Left lung (tissue), 10 donors: ENCODE measurements around the gene FKBP5. TPM values are rescaled to one million over a fixed set of nuclear protein-coding genes. Genes with fewer than 3 reads are reported as not detected.
A peak's percentile ranks its signal among the peaks of the same experiment; 100 is the strongest.

Experiments used
- ATAC-seq: fragments of 200-7000 bp; cut with Tn5 transposase; one replicate; pipeline ENCODE4 v1.9.1; 2020; ENCODE audit warnings: moderate library complexity
- DNase-seq, 4 donors: peaks; one replicate each; pipeline ENCODE4 v3.0.0-alpha.2; 2013 to 2020
- H3K27ac ChIP-seq, 2 donors: fragments of 200-600 bp; sonication (generic) in 1 of 2; one replicate each; pipeline versions ENCODE4 v1.5.0 to v1.8.0; 2020 to 2021
- H3K27me3 ChIP-seq, 2 donors: fragments of 200-600 bp; sonication (generic) in 1 of 2; one replicate each; pipeline versions ENCODE4 v1.5.0 to v1.8.0; 2020 to 2021
- H3K36me3 ChIP-seq, 2 donors: fragments of 200-600 bp; sonication (generic) in 1 of 2; one replicate each; pipeline versions ENCODE4 v1.5.0 to v1.8.0; 2020 to 2021
- H3K4me1 ChIP-seq, 2 donors: fragments of 200-600 bp; one replicate each; pipeline ENCODE4 v1.8.0; 2021
- H3K4me3 ChIP-seq, 2 donors: fragments of 200-600 bp; sonication (generic) in 1 of 2; one replicate each; pipeline versions ENCODE4 v1.5.0 to v1.8.0; 2020 to 2021; ENCODE audit warnings: mild to moderate bottlenecking in 1 of 2
- H3K9me3 ChIP-seq, 2 donors: fragments of 200-600 bp; sonication (generic) in 1 of 2; one replicate each; pipeline versions ENCODE4 v1.5.0 to v1.8.0; 2020 to 2021
- intact Hi-C, 2 donors: fragments of 100-400 bp; cut with DNase I; formaldehyde crosslinking; loops; one replicate each; pipeline versions ENCODE4 v1.11.2 to v1.14.2; 2022
- polyA plus RNA-seq, 6 donors: library from polyadenylated mRNA; unstranded; fragments of 120-200 nt; gene quantifications; one replicate each; pipeline ENCODE4 v1.2.1, GENCODE V29; 2013; ENCODE audit not compliant: insufficient read length in 6 of 6
- total RNA-seq, 2 donors: library from RNA; stranded (reverse); fragmentation: NEBNext Ultra II Directional; extraction: Animal tissue kit (Norgen Biotek cat#: 25700); gene quantifications; one replicate each; pipeline ENCODE4 v1.2.1, GENCODE V29; 2021
- TF ChIP-seq, protein P1 (sequence below), 2 donors: fragments of 200-600 bp; sonication (generic) in 1 of 2; IDR thresholded peaks; one replicate each; pipeline versions ENCODE4 v1.5.0 to v1.8.0; 2021; ENCODE audit warnings: antibody characterized with exemption in 2 of 2
- donor health status: DM: no; HTN: yes; CAD: no.
- donor health status: DM: no; HTN: no; CAD: no.

The FKBP5 gene
- total and polyA plus RNA-seq, 8 donors, result 15.6 to 139 (median 18.8) TPM

- H3K4me3 ChIP-seq, result no peak overlapping the region
- TF ChIP-seq, protein P1, sequence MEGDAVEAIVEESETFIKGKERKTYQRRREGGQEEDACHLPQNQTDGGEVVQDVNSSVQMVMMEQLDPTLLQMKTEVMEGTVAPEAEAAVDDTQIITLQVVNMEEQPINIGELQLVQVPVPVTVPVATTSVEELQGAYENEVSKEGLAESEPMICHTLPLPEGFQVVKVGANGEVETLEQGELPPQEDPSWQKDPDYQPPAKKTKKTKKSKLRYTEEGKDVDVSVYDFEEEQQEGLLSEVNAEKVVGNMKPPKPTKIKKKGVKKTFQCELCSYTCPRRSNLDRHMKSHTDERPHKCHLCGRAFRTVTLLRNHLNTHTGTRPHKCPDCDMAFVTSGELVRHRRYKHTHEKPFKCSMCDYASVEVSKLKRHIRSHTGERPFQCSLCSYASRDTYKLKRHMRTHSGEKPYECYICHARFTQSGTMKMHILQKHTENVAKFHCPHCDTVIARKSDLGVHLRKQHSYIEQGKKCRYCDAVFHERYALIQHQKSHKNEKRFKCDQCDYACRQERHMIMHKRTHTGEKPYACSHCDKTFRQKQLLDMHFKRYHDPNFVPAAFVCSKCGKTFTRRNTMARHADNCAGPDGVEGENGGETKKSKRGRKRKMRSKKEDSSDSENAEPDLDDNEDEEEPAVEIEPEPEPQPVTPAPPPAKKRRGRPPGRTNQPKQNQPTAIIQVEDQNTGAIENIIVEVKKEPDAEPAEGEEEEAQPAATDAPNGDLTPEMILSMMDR (IDR thresholded peaks at IDR 0.05), result no peak
- no peak overlapping the region for H3K27ac ChIP-seq
- H3K27me3 ChIP-seq, result no peaks in the 10 kb centered on the region
- H3K4me1 ChIP-seq, result peaks cover 0 to 14% of the 10 kb centered on the region in 2 donors
- intact Hi-C loops, result no loop called here
- no peaks in the 10 kb centered on the region for H3K36me3 ChIP-seq
- DNase-seq (no peak), ATAC-seq (peak; percentile 74)
- no peaks in the 10 kb centered on the region for H3K9me3 ChIP-seq
Measured at GRCh38 chr6:35710241-35710847, 21.6 kb upstream of the FKBP5 start.

DNA sequence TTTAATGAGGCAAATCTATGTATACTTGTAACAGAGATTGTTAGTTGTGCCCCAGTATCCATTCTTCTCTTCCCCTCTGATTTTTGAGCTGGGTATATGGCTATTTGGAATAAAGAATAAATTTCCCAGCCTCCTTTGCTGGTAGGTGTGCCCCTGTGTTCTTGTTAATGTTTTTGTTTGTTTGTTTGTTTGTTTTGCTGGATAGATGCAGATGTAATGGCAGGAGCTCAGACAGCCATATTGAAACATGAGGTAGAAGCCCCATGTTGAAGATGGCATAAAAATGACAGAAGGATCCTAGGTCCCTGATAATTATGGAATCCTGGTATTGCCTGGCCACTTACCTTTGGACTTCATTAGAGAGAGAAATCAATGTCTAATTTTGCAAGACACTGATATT lies 19.9 kb upstream of the FKBP5 start:
- no peak for ATAC-seq

DNA sequence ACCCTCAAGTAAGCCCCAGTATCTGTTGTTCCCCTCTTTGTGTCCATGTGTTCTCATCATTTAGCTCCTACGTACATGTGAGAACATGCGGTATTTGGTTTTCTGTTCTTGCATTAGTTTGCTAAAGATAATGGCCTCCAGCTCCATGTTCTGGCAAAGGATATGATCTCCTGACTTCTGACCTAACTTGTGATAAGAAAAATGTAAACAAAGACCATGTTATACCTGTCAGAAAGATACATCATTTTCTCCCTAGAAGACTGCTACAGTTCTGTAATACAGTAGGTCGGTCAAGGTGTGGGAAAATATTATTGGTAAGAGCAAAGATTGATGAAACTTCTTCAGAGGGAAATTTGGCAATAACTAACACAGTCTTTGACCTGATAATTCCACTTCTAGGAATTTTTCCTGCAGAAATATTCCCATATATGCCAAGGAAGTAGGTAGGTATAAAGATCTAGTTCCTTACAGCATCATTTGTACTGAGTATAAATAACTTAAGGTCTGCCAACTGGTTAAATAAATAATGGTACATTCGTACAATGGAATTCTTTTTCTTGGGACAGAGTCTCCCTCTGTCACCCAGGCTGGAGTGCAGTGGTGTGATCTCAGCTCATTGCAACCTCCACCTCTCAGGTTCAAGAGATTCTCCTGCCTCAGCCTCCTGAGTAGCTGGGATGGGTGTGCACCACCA lies 19.1 kb upstream of the FKBP5 start:
- TF ChIP-seq, protein P1 (IDR thresholded peaks at IDR 0.05), result no peak
- DNase-seq (no peak), ATAC-seq (no peak)
- Histone ChIP-seq H3K27ac (no peak overlapping the region), H3K4me3 (no peak overlapping the region), H3K9me3 (peaks cover 0 to 5% of the 10 kb centered on the region in 2 donors), H3K36me3 (no peaks in the 10 kb centered on the region), H3K27me3 (no peaks in the 10 kb centered on the region), H3K4me1 (peaks cover 0 to 14% of the 10 kb centered on the region in 2 donors)
- intact Hi-C loops, result no loop called here

More for the DNA sequence above, 19.9 kb upstream of the FKBP5 start:
- intact Hi-C loops, result no loop called here
- Histone ChIP-seq H3K36me3 (no peaks in the 10 kb centered on the region), H3K27me3 (no peaks in the 10 kb centered on the region), H3K27ac (no peak overlapping the region), H3K4me3 (no peak overlapping the region), H3K9me3 (peaks cover 0 to under 1% of the 10 kb centered on the region in 2 donors), H3K4me1 (peaks cover 0 to 14% of the 10 kb centered on the region in 2 donors)
- DNase-seq, result no peak
- TF ChIP-seq, protein P1 (IDR thresholded peaks at IDR 0.05), result no peak

- H3K9me3 ChIP-seq, result peaks cover 0 to 5% of the 10 kb centered on the region in 2 donors
- no peak overlapping the region for H3K4me3 ChIP-seq
- DNase-seq, result no peak
- ATAC-seq, result no peak
- no peak overlapping the region for H3K27ac ChIP-seq
- H3K36me3 ChIP-seq, result no peaks in the 10 kb centered on the region
- TF ChIP-seq, protein P1 (IDR thresholded peaks at IDR 0.05), result no peak
- H3K27me3 ChIP-seq, result no peaks in the 10 kb centered on the region
- intact Hi-C loops, result no loop called here
- peaks cover 0 to 14% of the 10 kb centered on the region in 2 donors for H3K4me1 ChIP-seq
Measured at GRCh38 chr6:35706468-35706867, 17.8 kb upstream of the FKBP5 start.

- DNase-seq (no peak), ATAC-seq (no peak)
- Histone ChIP-seq H3K27ac (no peak overlapping the region), H3K27me3 (no peaks in the 10 kb centered on the region), H3K9me3 (peaks cover 0 to 5% of the 10 kb centered on the region in 2 donors), H3K36me3 (no peaks in the 10 kb centered on the region), H3K4me1 (peaks cover 0 to 14% of the 10 kb centered on the region in 2 donors), H3K4me3 (no peak overlapping the region)
- TF ChIP-seq, protein P1 (IDR thresholded peaks at IDR 0.05), result no peak
- intact Hi-C loops, result no loop called here
Measured at GRCh38 chr6:35703554-35703953, 14.8 kb upstream of the FKBP5 start.
